Prostate gland (tissue), 1 donor: ENCODE measurements around the gene ASCL5.

Experiments
- POLR2A ChIP-seq: fragments of 450-650 bp; IDR thresholded peaks from one replicate; pipeline ENCODE4 v1.6.1; 2016; ENCODE audit warnings: antibody characterized with exemption, mild to moderate bottlenecking
- POLR2AphosphoS5 ChIP-seq: sonication (generic); formaldehyde crosslinking; IDR thresholded peaks from one replicate; pipeline ENCODE4 v1.6.1; 2017; ENCODE audit warnings: antibody characterized with exemption

- TF ChIP-seq POLR2AphosphoS5 (no peak), POLR2A (no peak)
These were observed 49.9 kb downstream of the ASCL5 start for GRCh38 chr1:201077116-201077515.
